Testis (tissue), 2 donors: ENCODE measurements around the gene GATAD2A.
"Not testable (repeated sequence)": the region's sequence is repeated elsewhere in the genome, so short reads cannot be mapped to it uniquely, and the experiment has no call there.

ENCODE experiments used
- CTCF ChIP-seq, 3 experiments: fragments of 450-650 bp in 2 of 3; fragments of 200-600 bp in 1 of 3; sonication (generic) in 1 of 3; IDR thresholded peaks; one replicate each; pipeline ENCODE4 v1.5.1; 2016 to 2019; ENCODE audit warnings: antibody characterized with exemption in 3 of 3, mild to moderate bottlenecking in 2 of 3, moderate library complexity in 1 of 3
- POLR2A ChIP-seq: fragments of 450-650 bp; IDR thresholded peaks from one replicate; pipeline ENCODE4 v1.6.1; 2017; ENCODE audit warnings: antibody characterized with exemption, mild to moderate bottlenecking, moderate library complexity

GRCh38 chr19:19389683-19390082, 15.8 kb upstream of the GATAD2A start:
- TF ChIP-seq CTCF (IDR thresholded peaks at IDR 0.05); POLR2A: not testable (repeated sequence)
